ENCODE results near the gene CNOT11.
"Not testable (repeated sequence)": the region's sequence is repeated elsewhere in the genome, so short reads cannot be mapped to it uniquely, and the experiment has no call there.

Gene CNOT11
- total RNA-seq = 21.5 to 51.1 (median 39.4) reads per million in 17 experiments

DNA sequence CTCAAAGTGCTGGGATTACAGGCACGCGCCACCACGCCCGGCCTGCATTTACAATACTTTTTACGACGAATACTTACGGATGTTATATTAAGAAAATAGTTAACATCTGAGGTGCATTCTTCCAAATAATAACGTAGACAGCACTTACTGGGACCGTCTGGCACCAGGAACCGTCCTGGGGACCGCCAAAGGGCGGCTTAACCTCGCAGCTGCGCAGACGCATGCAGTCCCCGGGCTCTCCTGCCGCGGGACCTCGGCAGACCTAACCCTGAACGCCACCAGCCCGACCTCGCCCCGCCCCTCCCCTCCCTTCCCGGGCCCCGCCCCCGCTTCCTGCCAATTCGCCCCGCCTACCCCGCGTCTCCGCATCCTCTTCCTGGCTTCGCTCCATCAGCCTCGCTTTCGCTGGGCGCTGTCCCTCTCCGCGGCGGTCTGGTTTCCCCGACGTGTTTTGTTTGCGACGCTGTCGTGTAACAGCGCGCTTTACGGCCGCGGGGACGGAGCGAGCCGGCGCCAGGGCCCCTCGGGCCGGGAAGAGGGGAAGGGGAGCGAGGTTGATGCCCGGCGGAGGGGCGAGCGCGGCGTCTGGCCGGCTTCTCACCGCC is at the start of gene CNOT11:
Gene CNOT11 (plus strand): TSS at position 479 of the 605 bp plus-strand sequence. CDS start 79 bp downstream, at position 558.
- DNase-seq = peak; percentile 99 to 100 (median 100)

DNA sequence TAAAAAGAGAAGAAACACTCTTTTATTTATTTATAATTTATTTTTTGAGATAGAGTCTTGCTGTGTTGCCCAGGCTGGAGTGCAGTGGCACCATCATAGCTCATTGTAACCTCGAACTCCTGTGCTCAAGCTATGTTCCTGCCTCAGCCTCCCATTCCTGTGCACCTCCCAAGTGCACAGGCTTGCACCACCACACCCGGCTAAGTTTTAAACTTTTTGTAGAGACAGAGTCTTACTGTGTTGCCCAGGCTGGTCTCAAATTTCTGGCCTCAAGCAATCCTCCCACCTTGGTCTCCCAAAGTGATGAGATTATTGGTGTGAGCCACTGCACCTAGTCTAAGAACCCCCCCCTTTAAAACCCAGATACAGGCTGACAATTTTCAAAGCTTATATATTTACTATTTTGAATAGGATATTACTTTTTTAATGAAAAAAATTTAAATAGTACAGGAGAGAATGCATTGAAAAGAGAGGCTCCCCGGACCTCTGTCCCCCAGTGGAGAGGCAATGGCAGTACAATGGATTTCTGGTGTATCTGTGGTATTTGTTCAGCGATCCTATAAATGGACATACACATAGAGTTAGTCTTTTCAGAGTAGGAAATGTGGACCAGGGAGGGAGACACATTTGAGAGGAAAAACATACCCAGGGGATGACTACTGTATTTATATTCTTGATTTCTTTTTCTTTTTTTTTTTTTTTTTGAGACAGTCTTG is 48.1 kb upstream of the CNOT11 start:
- peak in 1 of 4 experiments; percentile 30 for DNase-seq

DNA sequence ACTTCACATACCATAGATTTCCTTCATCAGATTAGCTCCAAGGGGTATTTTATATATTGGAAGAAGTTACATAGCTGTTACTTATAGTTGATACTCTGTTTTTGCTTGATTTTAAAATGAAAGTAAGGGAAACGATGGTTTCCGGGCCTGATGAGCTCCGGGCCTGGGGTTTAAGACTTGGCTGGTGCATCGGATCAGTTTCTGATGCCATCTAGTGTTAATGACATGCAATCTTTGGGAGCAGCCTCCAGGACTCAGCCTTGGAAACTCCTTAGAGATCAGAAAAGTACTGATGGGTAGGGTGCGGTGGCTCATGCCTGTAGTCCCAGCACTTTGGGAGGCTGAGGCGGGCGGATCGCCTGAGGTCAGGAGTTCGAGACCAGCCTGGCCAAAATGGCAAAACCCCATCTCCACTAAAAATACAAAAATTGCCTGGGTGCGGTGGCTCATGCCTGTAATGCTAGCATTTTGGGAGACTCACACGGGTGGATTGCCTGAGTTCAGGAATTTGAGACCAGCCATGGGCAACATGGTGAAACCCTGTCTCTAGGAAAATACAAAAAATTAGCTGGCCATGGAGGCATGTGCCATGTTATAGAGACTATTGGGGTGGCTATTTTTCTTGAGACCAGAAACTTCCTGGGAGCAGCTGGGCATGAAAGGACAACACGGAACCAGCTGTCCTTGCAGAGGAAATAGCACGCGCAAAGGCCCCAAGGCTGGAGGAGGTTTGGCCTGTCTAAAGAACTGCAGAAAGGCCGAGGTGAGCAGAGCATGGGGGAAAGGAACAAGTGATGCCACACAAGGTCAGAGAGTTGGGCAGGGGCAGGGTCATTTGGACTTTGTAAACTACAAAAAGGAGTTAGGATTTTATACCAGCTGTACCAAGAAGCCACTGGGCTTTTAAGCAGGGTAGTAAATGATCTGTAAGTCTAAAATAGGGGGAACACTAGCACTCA is 46.9 kb upstream of the CNOT11 start:
- DNase-seq = peak; percentile 83 to 93 (median 88)

DNA sequence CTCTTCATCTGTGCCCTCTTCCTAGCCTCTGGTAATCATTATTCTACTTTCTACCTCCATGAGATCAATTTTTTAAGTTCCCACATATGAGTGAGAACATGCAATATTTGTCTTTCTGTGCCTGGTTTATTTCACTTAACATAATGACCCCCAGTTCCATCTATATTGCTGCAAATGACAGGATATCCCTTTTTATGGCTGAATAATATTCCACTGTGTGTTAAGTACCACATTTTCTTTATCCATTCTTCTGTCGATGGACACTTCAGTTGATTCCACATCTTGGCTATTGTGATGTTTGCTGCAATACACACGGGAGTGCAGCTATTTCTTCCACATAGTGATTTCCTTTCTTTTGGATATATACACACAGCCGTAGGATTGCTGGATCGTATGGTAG is 43.9 kb upstream of the CNOT11 start:
- no peak for DNase-seq

DNA sequence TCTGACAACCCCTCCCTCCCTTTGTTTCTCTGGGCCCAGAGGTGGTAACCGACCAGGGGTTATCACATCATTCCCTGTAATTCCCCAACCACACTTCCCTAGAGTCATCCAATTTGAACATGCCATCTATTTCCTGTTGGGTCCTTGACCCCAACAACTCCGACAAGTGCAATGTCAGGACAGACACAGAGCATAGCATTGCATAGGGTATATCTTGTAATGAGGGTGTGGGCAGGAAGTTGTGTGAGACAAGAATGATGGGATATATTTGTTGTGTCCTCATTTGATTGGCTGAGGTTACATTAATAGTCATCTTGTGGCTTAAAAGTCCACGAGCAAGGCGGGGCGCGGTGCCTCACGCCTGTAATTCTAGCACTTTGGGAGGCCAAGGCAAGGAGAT is 33.4 kb upstream of the CNOT11 start:
- DNase-seq = no peak

DNA sequence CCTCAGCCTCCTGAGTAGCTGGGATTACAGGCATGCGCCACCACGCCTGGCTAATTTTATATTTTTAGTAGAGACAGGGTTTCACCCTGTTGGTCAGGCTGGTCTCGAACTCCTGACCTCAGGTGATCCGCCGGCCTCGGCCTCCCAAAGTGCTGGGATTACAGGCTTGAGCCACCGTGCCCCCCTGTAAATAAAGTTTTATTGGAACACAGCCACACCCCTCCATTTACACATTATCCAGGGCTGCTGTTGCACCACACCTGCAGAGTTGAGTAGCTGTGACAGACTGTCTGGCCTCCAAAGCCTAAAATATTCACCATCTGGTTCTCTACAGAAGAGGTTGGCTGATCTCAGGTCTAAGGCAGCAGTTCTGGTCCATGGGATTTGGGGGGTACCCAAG is 32.6 kb upstream of the CNOT11 start:
- DNase-seq = not testable (repeated sequence)

DNA sequence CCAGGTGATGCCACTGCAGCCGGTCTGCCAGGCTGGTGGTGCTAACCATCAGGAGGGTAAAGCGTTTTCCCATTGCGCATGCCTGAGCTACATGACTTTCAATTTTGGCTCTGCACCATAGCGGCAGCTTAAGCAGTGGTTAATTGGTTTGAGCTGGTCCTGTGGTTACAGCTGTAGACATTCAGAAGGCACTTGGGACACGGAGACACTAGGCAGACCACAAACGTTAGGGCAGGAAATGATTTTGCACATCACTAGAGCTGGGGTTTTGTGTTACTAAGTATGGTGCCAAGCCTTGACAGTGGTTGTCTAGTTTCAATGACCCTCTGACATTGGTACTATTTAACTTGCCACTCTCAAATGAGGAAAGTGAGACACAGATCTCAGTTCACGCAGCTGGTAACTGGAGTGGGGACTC is 28.9 kb upstream of the CNOT11 start:
- peak in 1 of 4 experiments; percentile 14 for DNase-seq

DNA sequence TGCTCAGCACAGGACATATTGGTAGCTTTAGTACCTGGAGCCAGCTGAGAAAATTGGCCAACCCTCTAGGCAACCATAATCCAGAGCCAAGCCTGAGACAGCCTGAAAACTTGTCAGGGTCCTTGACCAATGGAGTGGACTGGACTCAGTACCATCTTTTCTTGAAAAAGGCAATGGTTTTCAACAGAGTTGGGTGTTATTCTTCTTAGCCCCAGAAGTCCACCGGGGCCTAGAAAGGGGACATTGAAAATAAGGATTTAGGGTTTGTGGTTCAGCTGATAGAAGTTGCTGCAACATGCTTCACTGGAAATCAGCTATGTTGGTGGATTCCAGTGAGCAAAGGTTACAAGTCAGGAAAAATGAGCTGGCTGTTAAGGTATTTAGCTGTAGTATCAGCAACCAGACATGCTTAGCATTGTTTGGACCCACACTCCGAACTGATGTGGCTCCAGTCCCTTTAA is 22.1 kb upstream of the CNOT11 start:
- no peak for DNase-seq

DNA sequence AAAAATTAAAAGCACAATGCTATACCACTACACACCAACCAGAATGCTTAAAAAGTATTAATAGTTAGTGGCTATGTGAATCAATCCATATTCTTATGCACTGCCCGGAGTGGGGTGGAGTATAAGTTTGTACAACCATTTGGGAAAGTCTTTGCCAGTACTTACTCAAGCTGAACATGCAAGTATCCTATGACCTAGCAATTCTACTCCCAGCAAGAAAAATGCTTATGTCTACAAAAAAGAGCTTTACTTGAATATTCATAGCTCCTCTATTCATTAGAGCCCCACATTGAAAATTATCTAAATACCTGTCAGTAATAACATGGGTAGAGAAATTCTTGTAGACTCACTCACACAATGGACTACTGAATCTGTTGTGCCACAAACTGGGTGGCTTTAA is 21.4 kb upstream of the CNOT11 start:
- no peak for DNase-seq

DNA sequence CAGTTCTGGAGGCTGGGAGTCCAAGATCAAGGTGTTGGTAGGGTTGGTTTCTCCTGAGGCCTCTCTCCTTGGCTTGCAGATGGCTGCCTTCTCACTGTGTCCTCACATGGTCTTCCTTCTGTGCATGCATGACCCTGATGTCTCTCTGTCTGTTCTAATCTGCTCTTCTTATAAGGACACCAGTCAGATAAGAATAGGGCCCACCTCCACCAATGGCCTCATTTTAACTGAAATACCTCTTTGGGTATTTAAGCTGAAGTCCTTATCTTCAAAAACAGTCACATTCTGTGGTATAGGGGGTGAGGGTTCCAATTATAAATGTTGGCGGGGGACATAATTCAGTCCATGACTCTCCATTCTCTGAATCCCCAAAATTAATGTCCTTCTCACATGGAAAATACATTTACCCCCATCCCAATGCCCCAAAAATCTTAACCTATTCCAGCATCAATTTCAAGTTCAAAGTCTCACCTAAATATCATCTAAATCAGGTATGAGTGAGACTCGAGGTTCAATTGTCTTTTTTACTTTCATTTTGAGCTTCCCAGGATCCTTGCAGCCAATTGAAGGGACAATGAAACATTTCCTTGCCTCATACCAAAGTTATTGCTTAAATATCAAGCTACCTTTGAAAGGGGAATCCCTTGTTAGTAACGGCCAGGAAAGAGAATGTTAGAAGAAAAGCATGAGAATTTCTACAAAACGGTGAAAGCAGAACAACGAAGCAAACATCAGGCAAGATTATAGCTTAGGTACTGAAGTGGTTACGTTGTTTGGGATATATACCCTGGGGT is 20.6 kb upstream of the CNOT11 start:
- DNase-seq = no peak

DNA sequence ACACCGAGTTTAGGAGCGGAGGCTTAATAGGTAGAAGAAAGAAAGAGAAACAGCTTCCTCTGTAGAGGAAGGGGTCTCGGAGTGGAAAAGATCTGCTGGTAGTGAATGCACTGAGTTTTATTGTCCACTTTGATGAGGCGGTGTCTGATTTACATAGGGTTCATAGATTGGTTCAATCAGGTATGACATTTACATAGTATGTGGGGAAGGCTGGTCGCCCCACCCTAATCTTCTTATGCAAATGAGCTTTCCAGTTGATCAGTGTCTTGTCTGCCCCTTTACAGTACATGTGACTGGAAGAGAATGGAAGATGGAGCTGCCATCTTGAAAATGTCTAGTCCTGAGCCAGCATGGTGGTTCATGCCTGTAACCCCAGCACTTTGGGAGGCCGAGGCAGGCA is 19.9 kb upstream of the CNOT11 start:
- no peak for DNase-seq

DNA sequence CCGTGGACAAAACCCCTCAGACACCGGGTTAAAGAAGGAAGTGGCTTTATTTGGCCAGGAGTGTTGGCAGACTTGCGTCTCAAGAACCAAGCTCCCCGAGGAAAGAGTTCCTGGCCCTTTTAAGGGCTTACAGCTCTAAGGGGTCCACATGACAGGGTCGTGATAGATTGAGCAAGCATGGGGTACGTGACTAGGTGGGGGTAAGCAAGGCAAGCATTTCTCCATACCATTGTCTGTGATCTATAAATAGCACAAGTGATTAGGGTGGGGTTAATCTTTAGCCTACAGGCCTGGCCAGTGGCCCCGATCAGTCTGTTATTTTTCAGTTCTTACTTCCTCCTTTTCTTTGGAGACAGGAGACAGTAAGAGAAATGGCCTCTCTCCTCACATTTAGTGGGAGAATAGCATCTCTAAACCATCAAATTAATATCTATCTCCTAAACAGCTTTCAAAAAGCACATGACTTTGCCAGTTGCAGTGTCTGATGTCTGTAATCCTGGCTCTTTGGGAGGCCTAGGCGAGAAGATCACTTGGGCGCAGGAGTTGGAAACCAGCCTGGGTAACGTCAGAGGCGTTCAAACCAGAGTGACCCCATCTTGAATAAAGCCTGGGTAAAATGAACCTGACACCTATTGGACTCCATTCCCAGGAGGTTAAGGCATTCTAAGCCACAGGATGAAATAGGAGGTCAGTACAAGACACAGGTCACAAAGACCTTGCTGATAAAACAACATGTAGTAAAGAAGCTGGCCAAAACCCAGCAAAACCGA is 18.3 kb upstream of the CNOT11 start:
- no peak for DNase-seq

DNA sequence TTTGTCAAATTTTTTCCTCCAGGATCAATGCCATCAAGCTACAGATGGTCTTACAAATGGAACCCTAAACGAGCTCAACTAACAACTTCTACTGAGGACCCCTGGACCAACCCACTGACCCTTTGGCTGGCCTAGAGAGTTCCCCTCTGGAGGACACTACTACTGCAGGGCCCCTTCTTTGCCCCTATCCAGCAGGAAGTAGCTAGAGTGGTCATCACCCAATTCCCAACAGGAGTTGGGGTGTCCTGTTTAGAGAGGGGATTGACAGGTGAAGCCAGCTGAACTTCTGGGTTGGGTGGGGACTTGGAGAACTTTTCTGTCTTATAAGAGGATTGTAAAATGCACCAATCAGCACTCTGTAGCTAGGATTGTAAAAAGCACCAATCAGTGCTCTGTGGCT is 16.7 kb upstream of the CNOT11 start:
- not testable (repeated sequence) for DNase-seq

DNA sequence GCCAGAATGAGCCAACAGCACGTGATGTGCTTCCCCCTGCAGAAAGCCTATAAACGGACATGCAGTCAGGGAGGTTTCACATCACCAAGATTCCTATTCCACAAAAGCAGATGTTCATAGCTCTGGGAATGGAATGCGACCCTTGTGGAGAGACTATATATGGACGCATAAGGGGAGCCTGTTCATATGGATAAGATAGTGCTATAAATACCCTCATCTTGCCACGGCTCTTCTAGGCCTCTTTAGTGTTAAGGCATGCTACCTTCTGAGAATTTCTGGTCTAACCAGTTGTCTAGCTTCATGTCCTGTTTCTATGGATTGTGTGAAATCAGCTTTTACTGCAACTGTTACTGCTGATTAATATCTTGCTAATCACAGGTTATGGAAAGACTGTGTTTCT is 14.7 kb upstream of the CNOT11 start:
- DNase-seq = peak in 3 of 4 experiments; percentile 17 to 24 (median 23)

DNA sequence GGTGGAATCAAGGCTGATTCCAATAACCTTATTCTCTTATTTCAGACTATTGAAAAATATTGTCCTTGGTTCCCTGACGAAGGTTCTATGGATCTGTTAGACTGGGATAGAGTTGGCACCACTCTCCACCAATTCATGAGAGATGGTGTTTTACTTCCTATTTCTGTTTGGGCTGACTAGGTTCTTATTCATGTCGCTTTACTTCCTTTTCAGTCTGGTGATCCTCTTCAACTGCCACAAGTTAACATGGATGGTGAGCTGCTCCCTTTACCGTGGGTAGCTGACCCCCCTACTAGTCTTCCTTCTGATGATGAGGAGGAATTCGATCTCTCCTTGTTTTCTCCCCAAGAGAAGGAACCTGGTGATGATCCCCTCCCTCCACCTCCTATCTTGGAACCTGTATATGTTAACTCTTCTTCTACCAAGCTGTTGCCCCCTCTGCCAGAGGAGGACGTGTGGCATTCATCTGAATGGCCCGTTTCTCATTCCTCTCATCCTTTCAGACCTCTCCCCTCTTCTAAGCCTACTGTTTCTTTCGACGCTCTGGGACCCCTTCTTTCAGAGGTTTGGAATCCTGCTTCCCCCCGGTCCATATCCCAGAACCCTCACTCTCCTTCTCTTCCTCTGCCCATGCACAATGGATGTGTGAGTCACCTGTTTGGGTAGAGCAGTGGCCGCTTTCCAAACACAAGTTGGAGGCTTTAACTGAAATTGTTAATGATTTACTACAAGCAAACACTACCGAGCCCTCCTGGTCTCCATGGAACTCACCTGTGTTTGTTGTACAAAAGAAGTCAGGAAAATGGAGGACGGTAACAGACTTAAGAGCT is 13.5 kb upstream of the CNOT11 start:
- DNase-seq = peak; percentile 39 to 72 (median 56)

DNA sequence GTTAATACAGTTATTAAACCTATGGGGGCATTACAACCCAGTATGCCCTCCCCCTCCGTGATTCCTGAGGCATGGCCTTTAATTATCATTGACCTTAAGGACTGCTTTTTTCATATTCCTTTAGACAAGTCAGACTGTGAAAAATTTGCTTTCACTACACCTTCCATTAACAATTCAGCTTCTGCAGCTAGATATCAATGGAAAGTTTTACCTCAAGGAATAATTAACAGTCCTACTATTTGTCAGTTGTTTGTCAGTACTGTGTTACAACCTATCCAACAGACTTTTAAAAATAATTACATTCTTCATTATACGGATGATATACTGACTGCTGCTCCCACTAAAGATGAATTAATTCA is 12.9 kb upstream of the CNOT11 start:
- DNase-seq = not testable (repeated sequence)

DNA sequence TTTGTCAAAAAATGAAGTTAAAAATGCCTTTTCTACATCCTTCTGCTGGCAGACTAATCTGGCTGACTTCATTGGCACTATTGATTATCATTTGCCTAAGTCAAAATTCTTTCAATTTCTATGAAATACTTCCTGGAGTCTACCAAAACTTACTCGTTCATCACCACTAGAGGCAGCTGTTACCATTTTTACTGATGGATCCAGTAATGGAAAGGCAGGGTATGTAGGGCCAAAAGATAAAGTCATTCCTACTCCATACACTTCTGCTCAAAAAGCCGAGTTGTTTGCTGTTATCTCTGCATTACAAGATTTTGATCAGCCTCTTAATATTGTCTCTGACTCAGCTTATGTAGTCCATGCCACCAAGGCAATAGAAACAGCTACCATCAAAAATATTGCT is 12.0 kb upstream of the CNOT11 start:
- peak in 3 of 4 experiments; percentile 18 to 32 (median 24) for DNase-seq

DNA sequence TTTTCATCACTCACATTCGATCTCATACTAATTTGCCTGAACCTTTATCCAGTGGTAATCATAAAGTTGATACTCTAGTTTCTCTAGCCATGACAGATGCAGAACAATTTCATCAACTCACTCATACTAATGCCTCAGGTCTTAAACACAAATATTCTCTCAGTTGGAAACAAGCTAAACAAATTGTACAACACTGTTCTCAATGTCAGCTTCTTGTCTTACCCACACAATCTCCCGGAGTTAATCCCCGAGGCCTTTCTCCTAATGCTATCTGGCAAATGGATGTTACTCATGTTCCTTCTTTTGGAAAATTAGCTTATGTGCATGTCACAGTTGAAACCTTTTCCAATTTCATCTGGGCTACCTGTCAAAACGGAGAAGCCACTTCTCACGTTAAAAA is 11.5 kb upstream of the CNOT11 start:
- no peak for DNase-seq

DNA sequence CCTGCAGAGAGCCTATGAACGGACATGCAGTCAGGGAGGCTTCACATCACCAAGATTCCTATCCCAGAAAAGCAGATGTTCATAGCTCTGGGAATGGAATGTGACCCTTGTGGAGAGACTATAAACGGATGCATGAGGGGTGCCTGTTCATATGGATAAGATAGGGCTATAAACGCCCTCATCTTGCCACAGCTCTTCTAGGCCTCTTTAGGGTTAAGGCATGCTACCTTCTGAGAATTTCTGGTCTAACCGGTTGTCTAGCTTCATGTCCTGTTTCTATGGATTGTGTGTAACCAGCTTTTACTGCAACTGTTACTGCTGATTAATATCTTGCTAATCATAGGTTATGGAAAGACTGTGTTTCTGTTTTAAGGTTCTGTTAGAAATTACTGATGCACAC is 8.3 kb upstream of the CNOT11 start:
- not testable (repeated sequence) for DNase-seq

DNA sequence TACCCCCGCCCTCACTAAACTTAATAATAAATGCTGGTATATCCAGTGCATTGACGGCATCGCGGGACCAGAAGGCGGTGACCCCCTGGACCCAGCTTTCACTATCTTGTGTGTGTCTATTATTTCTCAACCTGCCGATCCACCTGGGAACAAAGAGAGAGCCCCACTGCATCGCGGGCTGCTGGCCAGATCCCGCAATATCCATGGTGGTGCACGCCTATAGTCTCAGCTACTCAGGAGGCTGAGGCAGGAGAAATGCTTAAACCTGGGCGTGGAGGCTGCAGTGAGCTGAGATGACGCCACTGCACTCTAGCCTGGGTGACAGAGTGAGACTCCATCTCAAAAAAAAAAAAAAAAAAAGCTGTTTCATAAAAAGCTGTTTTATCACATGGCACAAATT is 7.8 kb upstream of the CNOT11 start:
- DNase-seq = not testable (repeated sequence)
